Measurements from ENCODE around the gene PNLIPRP2. TPM values are rescaled to one million over a fixed set of nuclear protein-coding genes. Genes with fewer than 3 reads are reported as not detected.

The PNLIPRP2 gene
- total RNA-seq, 1 experiment from 2014 or later, result 0.28 TPM

- POLR2A ChIA-PET, result interaction anchor here (0.7 kb wide), 1 partner anchor 13 kb away, joined by 4 read pairs; no protein-coding TSS in a partner anchor
- H3K4me1 Mint-ChIP-seq, result peaks cover 13% of the 10 kb centered on the region
- TF ChIP-seq USF1 (CRISPR knock-in tag; IDR thresholded peaks at IDR 0.05), result no peak
- no peak for TF ChIP-seq STAT6 (CRISPR knock-in tag; conservative IDR thresholded peaks at IDR 0.05; ENCODE audit: low read depth)
- no peak for TF ChIP-seq ERG (CRISPR knock-in tag; IDR thresholded peaks at IDR 0.05)
- no peak for TF ChIP-seq ATF1 (CRISPR knock-in tag; IDR thresholded peaks at IDR 0.05)
- no peak for TF ChIP-seq AFF4 (CRISPR knock-in tag; IDR thresholded peaks at IDR 0.05; ENCODE audit: borderline replicate concordance)
- no peak for TF ChIP-seq IRF2 (CRISPR knock-in tag; IDR thresholded peaks at IDR 0.05; ENCODE audit: borderline replicate concordance, low read depth)
- no peak for TF ChIP-seq ZNF121 (CRISPR knock-in tag; IDR thresholded peaks at IDR 0.05)
- no peak for TF ChIP-seq TP53 (CRISPR knock-in tag; IDR thresholded peaks at IDR 0.05)
- TF ChIP-seq ZSCAN18 (CRISPR knock-in tag; IDR thresholded peaks at IDR 0.05), result no peak
- H3K4me3 Mint-ChIP-seq, result no peak overlapping the region
- no peak for ATAC-seq
- H3K36me3 Mint-ChIP-seq, result peaks cover 3% of the 10 kb centered on the region; the same call in 1 of the 2 replicates
- peaks cover 20% of the 10 kb centered on the region for H3K27me3 Mint-ChIP-seq (ENCODE audit: low read depth)
- CTCF ChIA-PET, result interaction anchor here (0.9 kb wide), 1 partner anchor 42 kb away, joined by 4 read pairs; no protein-coding TSS in a partner anchor
- DNase-seq (ENCODE audit: low spot score), result no peak
- peaks cover 18% of the 10 kb centered on the region for H3K9me3 Mint-ChIP-seq
- H3K27ac Mint-ChIP-seq, result no peak overlapping the region
Measured at GRCh38 chr10:116612107-116612769, 8.5 kb upstream of the PNLIPRP2 start.

- H3K4me3 Mint-ChIP-seq, result no peak overlapping the region
- H3K4me1 Mint-ChIP-seq, result peaks cover 17% of the 10 kb centered on the region
- ChIA-PET POLR2A (no interaction called here), CTCF (interaction anchor here (0.8 kb wide), 1 partner anchor 14 kb away, joined by 3 read pairs; no protein-coding TSS in a partner anchor)
- ATAC-seq, result no peak
- H3K27me3 Mint-ChIP-seq (ENCODE audit: low read depth), result peaks cover 16% of the 10 kb centered on the region
- DNase-seq (ENCODE audit: low spot score), result no peak
- H3K27ac Mint-ChIP-seq, result no peak overlapping the region
- H3K36me3 Mint-ChIP-seq, result peaks cover 3% of the 10 kb centered on the region; the same call in 1 of the 2 replicates
- H3K9me3 Mint-ChIP-seq, result peaks cover 18% of the 10 kb centered on the region
- TF ChIP-seq NFATC4 (CRISPR knock-in tag; IDR thresholded peaks at IDR 0.05) (no peak), ATF1 (CRISPR knock-in tag; IDR thresholded peaks at IDR 0.05) (no peak), E2F5 (CRISPR knock-in tag; IDR thresholded peaks at IDR 0.05) (no peak), ZNF425 (CRISPR knock-in tag; conservative IDR thresholded peaks at IDR 0.05) (no peak), NR1H2 (CRISPR knock-in tag; IDR thresholded peaks at IDR 0.05) (no peak), KAT7 (CRISPR knock-in tag; IDR thresholded peaks at IDR 0.05; ENCODE audit: borderline replicate concordance) (no peak), CREM (CRISPR knock-in tag; IDR thresholded peaks at IDR 0.05) (no peak), NR2C2 (CRISPR knock-in tag; IDR thresholded peaks at IDR 0.05) (no peak), PREB (CRISPR knock-in tag; IDR thresholded peaks at IDR 0.05; ENCODE audit: borderline replicate concordance) (no peak), JAZF1 (CRISPR knock-in tag; IDR thresholded peaks at IDR 0.05) (no peak)
Measured at GRCh38 chr10:116613471-116613870, 7.3 kb upstream of the PNLIPRP2 start.
